CD4-positive, alpha-beta T cell treated with Interleukin-6 at 100 ng/mL for 8 hours (primary cell): ENCODE results near the gene POU2AF3.

Experiments
- DNase-seq: peaks from one replicate; pipeline ENCODE4 v3.0.0-alpha.2; 2020; ENCODE audit warnings: mixed read lengths, low spot score

The POU2AF3 gene

GRCh38 chr11:111352935-111353710, 54.8 kb downstream of the POU2AF3 start:
- DNase-seq: no peak

GRCh38 chr11:111353776-111354600, 55.6 kb downstream of the POU2AF3 start:
- no peak for DNase-seq

- DNase-seq: no peak
These were observed 56.2 kb downstream of the POU2AF3 start for GRCh38 chr11:111354601-111354891.

- DNase-seq: no peak
These were observed 56.8 kb downstream of the POU2AF3 start for GRCh38 chr11:111355101-111355500.

GRCh38 chr11:111355956-111356659, 57.8 kb downstream of the POU2AF3 start:
- no peak for DNase-seq

- no peak for DNase-seq
These were observed 58.3 kb downstream of the POU2AF3 start for GRCh38 chr11:111356660-111357048.

GRCh38 chr11:111357150-111358037, 59.0 kb downstream of the POU2AF3 start:
- no peak for DNase-seq
